GM21526 (cell line): ENCODE measurements around the gene CHST1.

Experiments
- ATAC-seq: cut with Tn5 transposase; IDR thresholded peaks from one replicate; pipeline ENCODE4 v1.9.1; 2021; ENCODE audit warnings: moderate library complexity; ENCODE audit not compliant: unreplicated experiment, low FRiP score

The CHST1 gene, protein sequence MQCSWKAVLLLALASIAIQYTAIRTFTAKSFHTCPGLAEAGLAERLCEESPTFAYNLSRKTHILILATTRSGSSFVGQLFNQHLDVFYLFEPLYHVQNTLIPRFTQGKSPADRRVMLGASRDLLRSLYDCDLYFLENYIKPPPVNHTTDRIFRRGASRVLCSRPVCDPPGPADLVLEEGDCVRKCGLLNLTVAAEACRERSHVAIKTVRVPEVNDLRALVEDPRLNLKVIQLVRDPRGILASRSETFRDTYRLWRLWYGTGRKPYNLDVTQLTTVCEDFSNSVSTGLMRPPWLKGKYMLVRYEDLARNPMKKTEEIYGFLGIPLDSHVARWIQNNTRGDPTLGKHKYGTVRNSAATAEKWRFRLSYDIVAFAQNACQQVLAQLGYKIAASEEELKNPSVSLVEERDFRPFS

DNA sequence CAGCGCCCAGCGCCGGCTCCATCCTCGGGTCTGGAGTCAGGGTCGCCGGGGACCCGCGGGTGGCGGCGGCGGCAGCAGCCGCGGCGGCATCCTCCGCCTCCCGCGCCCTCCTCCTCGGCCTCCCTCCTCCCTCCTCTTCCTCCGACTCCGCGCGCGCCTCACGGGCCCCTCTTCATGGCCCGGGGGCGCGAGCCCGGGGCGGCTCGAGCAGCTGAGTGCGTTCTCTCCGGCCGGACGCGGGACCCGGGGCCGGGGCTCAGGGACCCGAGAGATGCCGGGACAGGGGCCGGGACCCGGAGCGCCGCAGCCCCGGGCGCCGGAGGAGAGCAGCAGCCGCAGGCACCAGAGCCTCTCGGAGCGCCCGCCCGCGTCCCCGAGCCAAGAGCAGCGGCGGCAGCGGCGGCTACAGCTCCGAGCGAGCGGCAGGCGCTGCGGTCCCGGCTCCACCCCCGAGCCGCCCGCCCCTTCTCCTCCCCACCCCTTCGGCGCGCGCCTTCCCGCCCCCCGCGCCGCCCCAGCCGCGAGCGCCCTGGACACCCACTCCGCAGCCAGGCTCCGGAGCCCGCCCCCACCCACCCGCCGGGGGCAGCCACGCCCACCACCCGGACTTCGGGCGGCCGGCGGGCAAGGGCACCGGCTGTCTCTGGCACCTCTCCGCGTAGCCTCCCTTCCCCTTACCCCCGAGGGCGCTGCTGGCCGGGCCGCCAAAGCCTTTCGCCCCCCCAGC is at the start of gene CHST1:
Gene CHST1 (minus strand): TSS at position 417 of the 727 bp plus-strand sequence. CDS start 14,699 bp downstream, outside the sequence.
- ATAC-seq, result no peak

DNA sequence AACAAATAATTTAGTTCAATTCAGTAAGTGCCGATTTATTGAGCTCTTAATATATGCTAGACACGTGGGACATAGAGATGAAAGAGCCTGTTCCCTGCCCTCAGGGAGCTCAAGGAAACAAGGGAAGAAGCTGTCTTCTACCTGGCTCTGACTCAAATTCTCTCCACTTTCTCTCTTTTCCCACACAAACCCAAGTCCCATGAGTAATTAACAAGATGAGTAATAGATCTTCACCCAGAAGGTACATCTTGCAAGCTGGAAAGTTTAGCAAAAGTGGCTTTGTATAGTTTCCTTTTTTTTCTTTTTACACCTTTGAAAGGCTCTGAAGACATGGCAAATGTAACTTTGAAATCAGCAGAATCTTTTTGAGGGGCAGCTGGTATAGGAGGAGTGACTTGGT is 48.2 kb upstream of the CHST1 start:
- no peak for ATAC-seq

- no peak for ATAC-seq
These were observed 45.1 kb upstream of the CHST1 start for GRCh38 chr11:45710561-45710960.

- ATAC-seq, result no peak
These were observed 43.7 kb upstream of the CHST1 start for GRCh38 chr11:45708887-45709663.

- no peak for ATAC-seq
These were observed 39.2 kb upstream of the CHST1 start for GRCh38 chr11:45704635-45705034.

DNA sequence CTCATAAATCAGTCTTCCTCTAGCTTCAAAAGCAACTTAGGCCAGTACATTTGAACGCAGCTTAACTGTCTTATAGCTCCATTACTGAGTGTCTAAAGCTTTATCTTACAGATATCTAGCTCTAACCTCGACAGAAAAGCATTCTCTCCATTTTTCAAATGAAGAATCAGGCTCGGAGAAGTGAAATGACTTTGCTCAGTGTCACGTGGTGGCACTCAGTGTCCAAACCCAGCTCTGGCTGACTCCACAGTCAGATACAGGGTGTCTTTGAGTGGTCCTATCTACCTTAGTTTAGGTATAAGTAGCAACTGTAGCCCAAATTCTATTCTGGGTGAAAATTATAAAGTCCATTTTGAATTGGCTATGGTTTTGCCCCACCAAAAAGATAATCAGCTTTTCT is 38.7 kb upstream of the CHST1 start:
- ATAC-seq, result no peak

DNA sequence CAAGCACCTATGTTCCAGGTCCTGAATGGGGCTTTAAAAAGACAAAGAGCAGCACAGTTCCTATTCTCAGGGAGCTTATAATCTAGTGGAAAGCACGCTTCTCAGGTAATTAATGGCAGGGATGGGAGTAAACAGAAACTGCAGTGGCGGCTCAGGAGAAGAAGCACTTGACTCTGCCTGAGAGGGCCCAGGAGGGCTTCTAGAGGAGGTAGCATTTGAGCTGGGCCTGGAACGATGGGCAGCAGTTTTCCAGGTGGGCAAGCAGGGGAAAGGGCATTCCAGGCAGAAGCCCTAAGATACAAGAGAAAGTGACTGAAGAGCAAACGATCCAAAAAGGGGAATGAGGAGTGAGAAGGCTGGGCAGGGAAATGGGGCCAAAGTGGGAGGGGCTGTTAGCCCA is 37.1 kb upstream of the CHST1 start:
- ATAC-seq, result no peak

DNA sequence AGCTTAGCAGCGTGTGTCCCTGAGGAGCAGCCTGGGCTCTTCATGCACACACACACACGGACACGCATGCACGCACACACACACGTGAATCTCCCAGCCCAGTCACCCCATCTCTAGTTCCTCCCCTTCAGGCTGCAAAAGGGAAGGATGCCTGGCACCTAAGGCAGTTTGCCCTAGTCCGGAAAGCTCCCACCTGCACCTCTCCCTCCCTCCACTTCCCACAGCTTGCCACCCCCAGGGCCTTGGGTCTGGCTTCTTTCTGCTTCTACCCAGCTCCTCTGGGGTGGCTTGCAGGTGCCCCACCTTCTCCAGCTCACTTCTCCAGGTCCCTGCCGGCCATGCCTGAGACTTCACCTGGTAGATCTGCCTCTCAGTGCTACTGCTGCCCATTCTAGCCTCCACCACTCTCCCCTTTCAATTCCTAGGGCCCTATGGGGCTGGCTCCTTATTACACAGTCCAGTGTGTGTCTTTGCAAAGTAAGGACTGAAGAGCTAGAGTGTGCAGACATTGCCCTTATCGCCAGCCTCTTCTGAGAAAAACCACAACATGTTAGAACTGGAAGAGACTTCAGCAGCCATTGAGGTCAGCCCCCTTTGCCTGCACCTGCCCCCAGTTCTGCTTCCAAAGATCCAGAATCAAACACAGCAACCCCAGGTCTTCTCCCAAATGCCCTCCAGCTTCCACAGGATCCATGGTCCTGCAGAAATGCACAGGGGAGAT is 33.5 kb upstream of the CHST1 start:
- ATAC-seq, result no peak

GRCh38 chr11:45692808-45693453 is 27.5 kb upstream of the CHST1 start:
- no peak for ATAC-seq

DNA sequence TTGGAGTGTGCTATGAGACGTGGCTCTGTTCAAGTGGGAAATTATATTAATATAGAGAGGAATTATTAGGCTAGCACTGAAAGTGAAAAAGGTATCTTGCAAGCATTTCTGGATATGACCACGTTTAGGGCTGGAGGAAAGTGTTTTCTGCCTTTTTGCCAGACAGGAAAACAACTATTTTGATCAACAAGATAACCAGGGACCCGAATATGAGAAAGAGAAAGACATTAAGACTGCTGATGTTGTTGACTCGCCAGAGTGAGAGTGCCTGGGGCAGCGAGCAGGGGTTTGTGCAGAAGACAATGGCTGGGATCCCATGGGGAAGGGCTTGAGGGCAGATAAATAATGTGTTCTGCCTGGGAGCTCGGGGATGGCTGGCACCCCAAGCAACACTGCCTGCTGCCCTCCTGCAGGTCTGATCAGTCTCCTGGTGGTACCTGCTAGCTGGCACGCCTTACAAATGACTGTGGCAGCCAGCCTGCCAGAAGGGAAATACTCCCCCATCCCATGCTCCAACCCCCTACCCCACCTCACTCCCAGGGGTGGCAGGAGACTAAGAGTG is 23.1 kb upstream of the CHST1 start:
- ATAC-seq, result no peak

DNA sequence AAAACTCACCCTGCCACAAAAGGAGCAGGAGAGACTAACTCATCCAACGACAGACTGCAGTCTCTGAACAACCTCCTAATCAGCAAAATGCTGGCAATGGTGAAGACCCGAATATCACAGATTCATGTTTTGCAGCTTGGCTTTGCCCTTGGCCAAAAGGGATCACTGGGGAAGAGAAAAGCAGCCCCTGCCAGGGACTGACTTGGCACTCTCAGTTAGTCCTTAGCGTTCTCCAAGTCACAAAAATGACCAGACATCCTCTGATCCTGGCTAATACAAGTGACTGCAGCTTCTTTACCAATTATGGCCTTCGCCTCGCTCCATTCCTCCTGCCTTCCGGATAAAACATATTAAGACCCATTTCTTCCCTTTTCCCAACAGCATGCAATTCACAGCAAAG is 22.4 kb upstream of the CHST1 start:
- no peak for ATAC-seq

GRCh38 chr11:45685964-45686537 is 20.6 kb upstream of the CHST1 start:
- no peak for ATAC-seq

GRCh38 chr11:45684440-45684839 is 19.0 kb upstream of the CHST1 start:
- ATAC-seq, result no peak

GRCh38 chr11:45683271-45684058 is 18.0 kb upstream of the CHST1 start:
- ATAC-seq, result no peak

- no peak for ATAC-seq
These were observed 14.4 kb upstream of the CHST1 start for GRCh38 chr11:45679806-45680205.

DNA sequence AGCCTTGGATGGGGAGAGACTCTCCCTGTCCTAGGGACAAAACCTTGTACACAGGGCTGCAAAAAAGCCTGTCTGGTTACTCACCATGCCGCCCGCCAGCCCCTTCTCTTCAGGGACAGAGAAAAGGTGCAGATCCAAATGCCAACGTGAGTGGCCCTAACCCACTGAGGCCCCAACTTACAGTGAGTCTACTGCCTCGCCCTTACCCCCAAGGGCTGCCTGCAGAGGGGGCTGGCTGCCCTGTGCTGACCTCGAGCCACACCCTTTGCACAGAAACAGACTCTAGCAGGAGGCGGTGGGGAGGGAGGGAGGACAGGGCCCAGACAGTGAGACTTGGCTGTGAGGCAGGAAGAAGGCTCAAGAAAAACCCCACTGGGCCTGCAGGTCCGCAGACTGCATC is 13.6 kb upstream of the CHST1 start:
- no peak for ATAC-seq

- ATAC-seq, result no peak
These were observed 12.5 kb upstream of the CHST1 start for GRCh38 chr11:45677770-45678512.

DNA sequence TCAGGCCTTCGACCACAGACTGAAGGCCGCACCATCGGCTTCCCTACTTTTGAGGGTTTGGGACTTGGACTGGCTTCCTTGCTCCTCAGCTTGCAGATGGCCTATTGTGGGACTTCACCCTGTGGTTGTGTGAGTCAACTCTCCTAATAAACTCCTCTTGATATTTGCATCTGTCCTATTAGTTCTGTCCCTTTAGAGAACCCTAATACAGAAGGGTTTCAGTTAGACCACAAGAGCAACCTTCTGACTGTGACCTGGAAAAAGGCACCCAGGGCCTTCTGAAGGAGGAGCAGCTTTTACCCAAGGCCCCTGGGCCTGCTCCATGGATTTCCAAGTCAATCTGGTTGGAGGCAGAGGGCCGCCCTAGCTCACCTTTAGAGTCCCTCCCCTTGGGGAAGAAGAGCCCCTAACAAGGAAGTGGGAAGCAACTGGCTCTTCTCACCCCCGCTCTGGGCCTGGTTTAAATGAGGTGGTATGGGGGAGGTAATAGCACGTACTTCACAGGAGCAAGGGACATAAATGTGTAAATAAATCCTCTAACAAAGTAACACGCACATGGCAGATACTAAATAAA is 11.2 kb upstream of the CHST1 start:
- ATAC-seq, result peak; percentile 91
